Activated CD4-positive, alpha-beta T cell treated with anti-CD3 and anti-CD28 coated beads, Interleukin-2, amount 50 U/mL, for 48 hours (primary cell): ENCODE results near the gene CERCAM.

Experiments
- DNase-seq, 2 experiments: peaks; one replicate each; pipeline ENCODE4 v3.0.0-alpha.2; 2020

The CERCAM gene

DNA sequence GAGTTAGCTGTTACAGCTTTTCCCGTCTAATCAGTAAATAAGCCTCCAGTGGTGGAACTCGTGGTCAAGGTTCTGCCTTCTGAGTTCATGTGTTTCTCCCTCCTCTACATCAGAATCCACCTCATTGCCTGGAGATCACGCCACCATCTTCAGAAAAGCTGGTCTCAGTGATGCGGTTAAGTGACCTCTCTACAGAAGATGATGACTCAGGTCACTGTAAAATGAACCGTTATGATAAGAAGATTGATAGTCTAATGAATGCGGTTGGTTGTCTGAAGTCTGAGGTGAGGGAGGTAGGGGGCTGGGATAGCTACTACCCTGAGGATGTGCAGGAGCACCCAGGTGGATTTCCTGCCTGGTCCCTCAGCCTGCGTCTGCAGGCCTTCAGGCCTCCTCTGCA lies 48.4 kb downstream of the CERCAM start:
- no peak for DNase-seq

DNA sequence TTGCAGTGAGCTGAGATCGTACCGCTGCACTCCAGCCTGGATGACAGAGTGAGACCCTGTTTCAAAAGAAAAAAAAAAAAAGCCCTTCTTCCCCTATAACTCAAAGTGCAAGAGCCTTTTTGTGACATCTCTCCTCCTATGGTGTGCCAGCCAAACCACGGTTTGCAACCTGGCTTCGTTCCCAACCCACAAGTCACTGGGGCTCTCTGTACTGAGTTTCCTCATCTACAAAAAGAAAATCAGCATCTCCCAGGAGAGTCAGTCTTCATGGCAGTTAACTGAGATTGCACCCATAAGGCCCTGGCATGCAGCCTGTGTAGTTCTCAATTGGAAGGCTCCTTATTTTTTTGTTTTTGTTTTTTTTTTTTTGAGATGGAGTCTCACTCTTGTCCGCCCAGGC lies 49.9 kb downstream of the CERCAM start:
- peak in 1 of 2 experiments; percentile 8 for DNase-seq

DNA sequence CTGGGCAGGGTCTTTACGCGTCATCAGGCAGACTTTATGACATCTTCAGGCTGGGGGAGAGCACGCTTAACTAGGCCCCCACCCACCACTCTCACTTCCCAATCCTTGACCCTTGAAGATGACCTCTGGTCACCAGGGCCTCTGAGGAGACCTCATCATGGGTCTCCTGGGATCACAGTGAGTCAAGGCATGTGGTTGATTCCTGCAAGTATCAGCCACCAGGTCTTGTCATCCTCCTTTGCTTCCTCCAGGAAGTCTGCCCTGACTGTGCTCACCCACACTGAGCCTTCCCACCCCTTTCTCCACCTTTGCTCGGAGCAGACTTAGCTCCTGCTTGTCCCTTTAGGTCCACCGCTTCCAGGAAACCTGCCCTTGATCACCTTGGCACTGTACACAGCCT lies 52.4 kb downstream of the CERCAM start:
- DNase-seq = no peak

DNA sequence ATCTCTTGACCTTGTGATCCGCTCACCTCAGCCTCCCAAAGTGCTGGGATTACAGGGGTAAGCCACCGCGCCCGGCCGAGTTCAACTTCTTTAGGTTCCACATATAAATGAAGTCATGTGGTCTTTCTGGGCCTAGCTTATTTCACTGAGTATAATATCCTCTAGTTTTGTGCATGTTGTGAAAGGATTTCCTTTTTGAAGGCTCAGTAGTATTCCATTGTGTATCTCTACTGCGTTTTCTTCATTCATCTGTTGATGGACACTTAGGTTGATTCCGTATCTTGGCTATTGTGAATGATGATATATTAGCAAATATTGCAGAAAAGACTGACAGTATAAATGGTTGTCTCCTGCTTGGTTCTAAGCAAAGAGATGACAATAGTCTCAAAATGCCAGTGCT lies 55.2 kb downstream of the CERCAM start:
- no peak for DNase-seq

DNA sequence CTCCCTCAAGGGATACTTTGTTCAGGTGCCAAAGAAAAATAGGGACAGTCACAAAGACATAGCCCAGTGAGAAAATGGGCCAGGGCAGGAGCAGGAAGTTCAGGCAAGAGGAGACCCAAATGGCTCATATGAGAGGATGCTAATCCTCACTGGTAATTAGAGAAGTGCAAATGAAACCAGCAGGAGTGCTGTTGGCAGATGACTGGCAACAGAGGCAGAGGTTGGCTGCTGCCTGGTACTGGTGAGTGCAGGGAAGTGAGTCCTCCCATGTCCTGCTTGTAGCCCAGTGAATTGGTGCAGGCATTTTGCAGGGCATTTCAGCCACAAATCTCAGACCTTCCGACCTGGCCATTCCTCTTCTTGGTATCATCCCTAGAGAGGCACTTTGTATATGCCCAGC lies 58.6 kb downstream of the CERCAM start:
- DNase-seq = no peak

DNA sequence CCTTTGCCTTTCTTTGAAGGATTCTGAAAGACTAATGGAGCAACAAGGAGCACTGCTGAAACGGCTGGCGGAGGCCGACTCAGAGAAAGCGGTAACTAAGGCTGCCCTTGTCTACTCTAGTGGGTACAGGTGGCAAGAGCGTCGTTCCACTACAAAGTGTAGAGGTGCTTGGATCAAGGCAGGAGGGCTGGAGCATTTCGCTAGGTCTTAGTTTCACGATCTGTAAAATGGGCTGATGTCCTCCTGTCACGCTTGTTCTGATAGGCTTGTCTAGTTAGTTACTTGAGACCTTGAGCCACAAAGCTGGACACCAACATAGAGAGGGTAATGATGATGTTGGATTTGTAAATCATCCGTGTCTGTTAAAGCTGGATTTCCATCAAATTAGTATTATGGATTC lies 60.9 kb downstream of the CERCAM start:
- DNase-seq = no peak

DNA sequence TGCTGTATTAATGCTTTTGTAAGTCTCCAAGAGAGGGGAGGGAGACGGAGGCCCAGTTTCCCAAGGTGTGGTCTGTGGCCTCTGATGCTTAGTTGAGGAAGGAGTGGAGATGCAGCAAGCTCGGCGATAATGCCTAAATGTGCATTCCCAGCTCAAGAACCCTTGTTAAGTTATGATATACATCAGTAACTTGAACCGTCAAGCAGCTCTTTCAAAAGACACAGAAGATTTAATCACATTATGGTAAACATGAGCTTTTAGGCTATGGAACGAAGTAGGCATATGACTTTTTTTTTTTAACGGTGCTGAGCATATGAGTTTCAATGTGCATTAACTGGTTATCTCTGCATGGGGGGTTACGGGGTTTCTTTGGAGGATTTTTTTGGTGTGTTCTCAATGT lies 61.5 kb downstream of the CERCAM start:
- DNase-seq = no peak

DNA sequence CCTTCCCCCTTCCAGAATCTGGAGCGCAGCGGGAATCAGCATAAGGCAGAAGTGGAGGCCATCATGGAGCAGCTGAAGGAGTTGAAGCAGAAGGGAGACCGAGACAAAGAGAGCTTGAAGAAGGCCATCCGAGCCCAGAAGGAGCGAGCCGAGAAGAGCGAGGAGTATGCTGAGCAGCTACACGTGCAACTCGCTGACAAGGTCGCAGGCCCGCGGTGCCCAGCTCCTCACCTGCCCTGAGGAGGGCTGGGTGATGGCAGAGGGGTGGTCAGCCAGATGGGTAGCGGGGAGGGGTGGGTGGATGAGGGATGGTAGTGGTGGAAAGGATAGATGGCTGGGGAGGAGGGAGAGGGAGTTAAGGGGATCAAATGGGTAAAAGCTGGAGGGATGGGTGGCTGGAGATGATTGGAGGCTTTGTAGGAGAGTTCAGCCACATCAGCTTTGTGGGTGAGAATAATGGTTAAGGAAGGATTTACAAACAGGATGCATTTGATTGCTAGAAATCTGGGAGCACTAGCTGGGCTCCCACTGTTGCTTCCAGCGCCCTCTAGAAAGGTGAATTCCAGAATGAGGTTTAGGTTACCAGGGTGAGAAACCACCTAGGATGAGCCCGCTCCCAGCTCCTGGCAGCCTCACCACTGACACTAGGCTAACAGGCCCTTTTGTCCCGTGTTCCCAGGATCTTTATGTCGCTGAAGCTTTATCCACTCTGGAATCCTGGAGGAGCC lies 64.2 kb downstream of the CERCAM start:
- DNase-seq = no peak

DNA sequence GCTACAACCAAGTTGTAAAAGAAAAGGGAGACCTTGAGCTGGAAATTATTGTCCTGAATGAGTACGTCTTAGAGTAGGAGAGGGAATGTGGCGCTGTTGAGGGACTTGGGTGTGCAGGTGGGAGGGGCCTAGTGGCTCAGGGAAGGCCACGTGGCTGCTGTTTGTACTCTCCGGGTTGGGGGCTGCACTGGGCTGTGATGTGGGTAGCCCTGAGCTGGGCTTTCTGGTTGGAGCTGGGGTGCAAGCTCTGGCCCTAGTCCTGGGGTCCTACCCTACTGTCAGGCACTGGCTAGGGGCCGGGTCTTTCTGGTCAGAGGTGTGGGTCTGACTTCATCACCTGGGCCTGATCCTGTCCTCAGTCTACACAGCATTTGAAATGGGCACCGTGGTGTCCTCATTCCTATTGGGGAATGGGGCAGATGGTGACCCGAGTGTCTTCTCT lies 64.8 kb downstream of the CERCAM start:
- DNase-seq = no peak

DNA sequence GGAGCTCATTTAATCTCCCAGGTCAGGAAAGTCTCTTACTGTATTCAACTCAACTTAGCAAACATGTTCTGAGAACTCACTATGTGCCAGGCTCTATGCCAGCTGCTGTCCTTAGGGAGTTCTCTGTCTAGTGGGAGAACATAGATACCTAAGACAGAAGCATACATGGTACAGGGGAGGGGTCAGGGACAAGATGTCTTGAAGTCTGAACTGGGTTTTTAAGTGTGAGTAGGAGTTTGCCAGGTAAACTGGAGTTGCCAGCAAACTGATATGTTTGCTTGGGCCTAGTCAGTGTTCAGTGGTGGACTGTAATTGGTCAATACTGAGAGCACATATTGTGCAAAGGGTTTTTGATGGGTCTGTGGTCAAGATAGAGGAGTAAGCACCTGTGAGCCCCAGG lies 65.5 kb downstream of the CERCAM start:
- no peak for DNase-seq
